D721Med (cell line): ENCODE measurements around the gene SAMD7.

Source experiments
- DNase-seq: peaks from one replicate; pipeline ENCODE4 v3.0.0; 2011; ENCODE audit warnings: low spot score; ENCODE audit not compliant: insufficient read length
- FAIRE-seq: peaks from 2 replicates; lab custom pipeline; 2011; peaks lifted over from hg19 to GRCh38; lab: Jason Lieb, UNC
- CTCF ChIP-seq: IDR thresholded peaks from 2 replicates; pipeline ENCODE4 v1.5.1; 2012; ENCODE audit warnings: mild to moderate bottlenecking, control low read depth; ENCODE audit not compliant: insufficient read depth; ENCODE audit errors: missing control alignments

The SAMD7 gene

DNA sequence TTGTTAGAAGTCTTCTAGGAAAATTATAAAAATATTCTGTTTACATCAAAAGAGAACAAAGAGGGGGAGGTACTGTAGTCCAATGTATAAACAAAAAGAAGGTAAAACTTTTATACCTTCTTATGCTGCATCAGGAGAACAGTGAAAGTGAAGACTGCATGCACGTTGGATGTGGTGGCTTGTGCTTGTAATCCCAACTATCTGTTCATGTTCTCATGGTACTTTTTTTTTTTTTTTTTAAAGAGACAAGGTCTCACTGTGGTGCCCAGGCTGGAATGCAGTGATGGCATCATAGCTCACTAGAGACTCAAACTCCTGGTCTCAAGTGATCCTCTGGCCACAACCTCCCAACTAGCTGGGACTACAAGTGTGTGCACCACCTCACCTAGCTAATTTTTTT is 59.5 kb downstream of the SAMD7 start:
- FAIRE-seq, result no peak
- no peak for DNase-seq
- TF ChIP-seq CTCF, result no peak

DNA sequence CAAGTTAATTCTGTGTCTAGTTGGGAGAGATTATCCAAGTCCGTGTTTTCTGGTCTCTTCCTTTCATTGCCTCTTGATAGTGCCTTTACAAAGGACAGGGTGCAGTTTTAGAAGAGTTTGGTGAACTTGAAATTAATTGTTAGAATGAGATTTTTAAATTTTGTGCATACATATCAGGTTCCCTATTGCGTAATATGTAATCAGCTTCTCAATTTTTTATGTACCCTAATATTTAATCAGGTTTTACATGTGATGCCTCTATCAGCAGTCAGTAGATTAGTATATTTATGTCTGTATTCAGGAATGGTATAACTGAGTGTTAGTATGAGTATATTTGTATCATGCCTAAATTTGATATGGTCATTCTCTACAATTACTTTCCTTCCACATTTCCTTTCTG is 60.1 kb downstream of the SAMD7 start:
- no peak for TF ChIP-seq CTCF
- DNase-seq (no peak), FAIRE-seq (no peak)

- DNase-seq (no peak), FAIRE-seq (no peak)
- TF ChIP-seq CTCF, result no peak
Measured at GRCh38 chr3:169980055-169980454, 68.7 kb downstream of the SAMD7 start.

DNA sequence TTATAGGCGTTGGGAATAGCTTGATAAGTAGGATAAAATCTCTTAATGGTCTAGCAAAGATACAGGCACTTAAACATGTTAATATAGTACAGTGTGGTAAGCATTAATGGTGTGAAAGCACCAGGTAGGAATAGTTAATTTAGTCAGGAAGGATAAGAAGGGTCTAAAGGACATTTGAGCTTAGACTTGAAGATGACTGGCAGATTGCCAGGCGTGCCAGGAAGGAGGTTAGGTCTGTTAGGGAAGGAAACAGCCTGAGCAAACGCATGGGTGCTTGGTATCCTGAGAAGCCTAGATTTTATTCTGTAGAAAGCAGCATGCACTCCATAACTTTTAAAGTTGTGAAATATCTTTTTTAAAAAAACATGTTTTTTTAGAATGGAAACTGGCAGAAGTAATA is 72.9 kb downstream of the SAMD7 start:
- no peak for TF ChIP-seq CTCF
- FAIRE-seq (no peak), DNase-seq (no peak)
